HUES48 (cell line): ENCODE results near the gene BABAM2.

Experiments
- H3K27ac ChIP-seq: one replicate; pipeline ENCODE4 v1.7.0; 2013; ENCODE audit warnings: low read depth, low read length, inconsistent platforms
- H3K27me3 ChIP-seq: 2 replicates; pipeline ENCODE4 v1.6.1; 2013; ENCODE audit warnings: mild to moderate bottlenecking, low read length; ENCODE audit not compliant: control insufficient read depth, insufficient read depth
- H3K36me3 ChIP-seq: 2 replicates; pipeline ENCODE4 v1.6.1; 2013; ENCODE audit warnings: low read length; ENCODE audit not compliant: control insufficient read depth, insufficient read depth
- H3K4me1 ChIP-seq: 2 replicates; pipeline ENCODE4 v1.6.1; 2013; ENCODE audit warnings: mild to moderate bottlenecking, low read length; ENCODE audit not compliant: control insufficient read depth, insufficient read depth
- H3K4me3 ChIP-seq: 2 replicates; pipeline ENCODE4 v1.5.1; 2013; ENCODE audit warnings: mild to moderate bottlenecking, low read depth, low read length
- H3K9ac ChIP-seq: 2 replicates; pipeline ENCODE4 v1.6.1; 2013; ENCODE audit warnings: mild to moderate bottlenecking, low read depth, low read length, moderate library complexity
- H3K9me3 ChIP-seq: 2 replicates; pipeline ENCODE4 v1.6.1; 2013; ENCODE audit warnings: low read length; ENCODE audit not compliant: control insufficient read depth, insufficient read depth

Gene BABAM2

GRCh38 chr2:28201671-28202180 is 311.2 kb downstream of the BABAM2 start:
- Histone ChIP-seq H3K9me3 (no peaks in the 10 kb centered on the region), H3K36me3 (no peaks in the 10 kb centered on the region), H3K27me3 (no peaks in the 10 kb centered on the region), H3K9ac (no peak overlapping the region), H3K4me1 (peaks cover 9% of the 10 kb centered on the region), H3K27ac (no peak overlapping the region), H3K4me3 (no peak overlapping the region)

GRCh38 chr2:28202719-28203118 is 312.2 kb downstream of the BABAM2 start:
- no peak overlapping the region for H3K27ac ChIP-seq
- no peaks in the 10 kb centered on the region for H3K27me3 ChIP-seq
- peaks cover 9% of the 10 kb centered on the region for H3K4me1 ChIP-seq
- H3K9ac ChIP-seq: no peak overlapping the region
- H3K4me3 ChIP-seq: no peak overlapping the region
- no peaks in the 10 kb centered on the region for H3K9me3 ChIP-seq
- no peaks in the 10 kb centered on the region for H3K36me3 ChIP-seq

GRCh38 chr2:28206762-28207161 is 316.2 kb downstream of the BABAM2 start:
- Histone ChIP-seq H3K27ac (no peak overlapping the region), H3K9ac (no peak overlapping the region), H3K4me1 (peaks cover 9% of the 10 kb centered on the region), H3K36me3 (no peaks in the 10 kb centered on the region), H3K9me3 (no peaks in the 10 kb centered on the region), H3K4me3 (no peak overlapping the region), H3K27me3 (no peaks in the 10 kb centered on the region)

- no peak overlapping the region for H3K9ac ChIP-seq
Observed at GRCh38 chr2:28209261-28209691, 318.7 kb downstream of the BABAM2 start.

DNA sequence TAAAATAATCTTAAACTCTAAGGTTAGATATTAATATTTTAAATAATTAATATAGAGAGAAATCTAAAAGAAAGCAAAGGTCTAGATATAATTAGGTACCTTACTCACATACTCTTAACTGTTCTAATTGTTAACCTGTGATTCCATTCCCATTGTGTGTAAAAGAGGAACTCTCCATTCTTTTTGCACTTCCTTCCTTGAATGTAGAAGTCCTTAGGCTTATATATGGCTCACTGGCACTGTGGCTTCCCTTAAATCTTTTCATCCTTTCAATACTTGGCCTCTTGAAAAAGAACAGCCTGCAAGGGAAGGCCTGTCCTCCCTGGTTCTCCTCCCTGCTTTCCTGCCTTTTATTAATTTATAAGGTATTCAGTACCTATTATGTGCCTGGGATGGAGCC is 319.3 kb downstream of the BABAM2 start:
- no peak overlapping the region for H3K4me3 ChIP-seq
- H3K9ac ChIP-seq: no peak overlapping the region
- H3K4me1 ChIP-seq: no peaks in the 10 kb centered on the region
- H3K9me3 ChIP-seq: no peaks in the 10 kb centered on the region
- no peaks in the 10 kb centered on the region for H3K27me3 ChIP-seq
- H3K36me3 ChIP-seq: no peaks in the 10 kb centered on the region
- H3K27ac ChIP-seq: no peak overlapping the region

More at GRCh38 chr2:28209261-28209691, 318.7 kb downstream of the BABAM2 start:
- Histone ChIP-seq H3K36me3 (no peaks in the 10 kb centered on the region), H3K4me3 (no peak overlapping the region), H3K27ac (no peak overlapping the region), H3K4me1 (no peaks in the 10 kb centered on the region), H3K9me3 (no peaks in the 10 kb centered on the region), H3K27me3 (no peaks in the 10 kb centered on the region)

GRCh38 chr2:28210535-28210934 is 320.0 kb downstream of the BABAM2 start:
- Histone ChIP-seq H3K4me1 (no peaks in the 10 kb centered on the region), H3K27me3 (no peaks in the 10 kb centered on the region), H3K36me3 (no peaks in the 10 kb centered on the region), H3K9ac (no peak overlapping the region), H3K9me3 (no peaks in the 10 kb centered on the region), H3K4me3 (no peak overlapping the region), H3K27ac (no peak overlapping the region)

DNA sequence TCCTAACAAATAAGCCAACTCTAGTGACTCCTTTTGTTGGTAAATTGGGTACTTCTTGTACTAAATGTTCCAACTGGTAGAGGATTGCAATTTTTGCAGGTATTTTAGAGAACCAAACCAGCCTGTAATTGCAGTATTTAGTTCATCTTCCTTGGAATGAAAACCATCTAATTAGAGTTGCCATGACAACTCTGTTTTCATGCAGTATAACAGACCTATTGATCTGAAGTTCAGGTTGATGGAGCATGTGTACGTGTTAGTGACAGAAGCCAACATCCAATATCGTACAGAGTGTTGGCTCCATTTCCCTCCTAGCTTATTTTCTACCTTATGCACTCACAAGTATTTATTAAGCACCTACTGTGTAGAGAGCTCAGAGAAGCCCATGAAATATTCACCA is 325.8 kb downstream of the BABAM2 start:
- Histone ChIP-seq H3K4me3 (no peak overlapping the region), H3K27ac (no peak overlapping the region), H3K9me3 (no peaks in the 10 kb centered on the region), H3K9ac (no peak overlapping the region), H3K4me1 (no peaks in the 10 kb centered on the region), H3K36me3 (no peaks in the 10 kb centered on the region), H3K27me3 (no peaks in the 10 kb centered on the region)

DNA sequence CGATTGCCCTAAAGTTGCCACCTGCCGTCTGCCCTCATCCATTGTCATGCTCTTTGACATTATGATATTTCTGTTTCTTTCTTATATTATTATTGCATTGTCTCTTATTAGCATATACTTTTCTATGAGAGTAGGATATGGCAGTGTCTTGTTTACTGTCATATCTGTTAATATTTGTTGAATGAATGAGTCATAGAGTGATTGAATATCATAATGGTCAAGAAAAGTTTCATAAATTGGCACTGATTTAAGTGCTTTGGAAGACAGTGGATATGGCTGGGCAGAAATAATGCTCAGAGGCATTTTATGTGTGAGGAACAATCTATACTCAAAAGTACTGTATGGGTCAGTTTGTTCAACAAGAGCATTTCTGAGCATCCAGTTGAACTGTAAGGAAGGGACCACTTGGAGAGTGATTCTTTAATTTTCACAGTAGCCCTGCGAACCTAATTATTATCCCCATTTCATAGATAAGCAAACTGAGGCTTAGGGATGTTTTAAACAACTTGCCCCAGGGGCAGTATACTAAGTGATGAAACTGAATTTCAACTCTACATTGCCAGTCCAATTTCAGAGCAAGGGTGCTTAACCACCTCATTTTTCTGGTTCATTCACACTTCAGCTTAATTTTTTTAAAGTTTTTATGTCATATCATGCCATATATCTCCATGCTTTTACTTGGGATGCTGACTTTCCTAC is 326.7 kb downstream of the BABAM2 start:
- H3K9me3 ChIP-seq: no peaks in the 10 kb centered on the region
- H3K36me3 ChIP-seq: no peaks in the 10 kb centered on the region
- no peak overlapping the region for H3K9ac ChIP-seq
- no peaks in the 10 kb centered on the region for H3K4me1 ChIP-seq
- H3K27ac ChIP-seq: no peak overlapping the region
- H3K27me3 ChIP-seq: no peaks in the 10 kb centered on the region
- H3K4me3 ChIP-seq: no peak overlapping the region

- H3K36me3 ChIP-seq: no peaks in the 10 kb centered on the region
- no peaks in the 10 kb centered on the region for H3K27me3 ChIP-seq
- no peak overlapping the region for H3K4me3 ChIP-seq
- H3K9me3 ChIP-seq: no peaks in the 10 kb centered on the region
- no peak overlapping the region for H3K27ac ChIP-seq
- no peak overlapping the region for H3K9ac ChIP-seq
- no peaks in the 10 kb centered on the region for H3K4me1 ChIP-seq
Observed at GRCh38 chr2:28219138-28219537, 328.6 kb downstream of the BABAM2 start.

DNA sequence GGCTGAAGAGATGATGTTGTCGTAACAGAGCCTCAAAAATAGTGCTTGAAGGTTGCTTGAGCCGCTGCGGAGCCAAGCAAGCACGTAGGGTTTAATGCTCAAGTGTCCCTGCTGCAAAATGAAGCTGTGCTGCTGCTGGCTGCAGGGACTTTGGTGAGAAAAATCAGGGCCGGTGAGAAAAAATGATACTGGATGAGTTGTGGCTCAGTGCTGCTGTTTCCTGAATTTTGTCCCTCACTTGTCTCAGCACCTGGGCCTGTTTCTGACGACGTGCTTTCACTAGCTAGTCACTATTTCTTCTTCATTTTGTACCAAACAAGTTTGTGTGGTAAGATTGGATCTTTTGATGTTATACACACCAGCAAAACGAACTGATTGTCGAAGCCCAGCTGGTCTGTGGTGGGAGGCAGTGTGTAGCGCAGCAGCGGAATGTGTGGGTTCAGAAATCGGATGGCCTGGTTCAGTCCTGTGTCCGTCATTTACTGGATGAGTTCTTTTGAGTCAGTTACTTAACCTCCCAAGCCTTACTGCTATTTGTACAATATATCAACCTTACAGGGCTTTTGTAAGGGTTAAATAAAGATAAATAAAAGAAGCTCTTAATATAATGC is 329.3 kb downstream of the BABAM2 start:
- Histone ChIP-seq H3K4me1 (no peaks in the 10 kb centered on the region), H3K4me3 (no peak overlapping the region), H3K27me3 (no peaks in the 10 kb centered on the region), H3K27ac (no peak overlapping the region), H3K9ac (no peak overlapping the region), H3K9me3 (no peaks in the 10 kb centered on the region), H3K36me3 (no peaks in the 10 kb centered on the region)

- H3K9ac ChIP-seq: no peak overlapping the region
- H3K4me1 ChIP-seq: no peaks in the 10 kb centered on the region
- H3K36me3 ChIP-seq: no peaks in the 10 kb centered on the region
- H3K9me3 ChIP-seq: no peaks in the 10 kb centered on the region
- no peak overlapping the region for H3K27ac ChIP-seq
- H3K27me3 ChIP-seq: no peaks in the 10 kb centered on the region
- no peak overlapping the region for H3K4me3 ChIP-seq
Observed at GRCh38 chr2:28224648-28225472, 334.3 kb downstream of the BABAM2 start.
